Measurements from ENCODE around the gene MOCOS.

DNA sequence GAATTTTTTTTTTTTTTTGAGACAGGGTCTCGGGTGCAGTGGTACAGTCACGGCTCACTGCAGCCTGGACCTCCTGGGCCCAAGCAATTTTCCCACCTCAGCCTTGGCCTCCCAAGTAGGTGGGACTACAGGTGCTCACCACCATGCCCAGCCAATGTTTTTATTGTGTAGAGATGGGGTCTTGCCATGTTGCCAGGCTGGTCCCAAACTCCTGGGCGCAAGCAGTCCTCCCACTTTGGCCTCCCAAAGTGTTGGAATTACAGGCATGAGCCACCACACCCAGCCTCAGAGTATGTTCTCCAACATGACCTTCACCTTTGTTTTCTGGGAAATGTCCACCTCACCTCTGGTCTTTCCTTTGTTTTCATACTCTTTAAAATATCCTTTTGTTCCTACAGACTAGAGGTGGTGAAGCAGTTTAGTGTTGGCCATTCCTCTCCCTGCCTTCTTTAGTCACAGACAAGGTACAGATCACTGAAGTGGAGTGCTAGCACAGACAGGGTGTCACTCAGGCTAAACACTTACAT is 19.5 kb upstream of the MOCOS start:
- TF ChIP-seq CTCF (IDR thresholded peaks at IDR 0.05) (no peak), EP300 (IDR thresholded peaks at IDR 0.05) (no peak), POLR2A (IDR thresholded peaks at IDR 0.05) (no peak)

Data from ovary (tissue), 3 donors.